ENCODE data around the gene FAM184B. TPM values are rescaled to one million over a fixed set of nuclear protein-coding genes. Genes with fewer than 3 reads are reported as not detected.

FAM184B gene
- total RNA-seq, 1 experiment from 2014 or later: 0.07 TPM

- Histone ChIP-seq H3K9me3 (ENCODE audit: control insufficient read depth in 1 of 2, insufficient read depth in 1 of 2, low read depth in 1 of 2, low read length in 2 of 2) (no peaks in the 10 kb centered on the region), H3K4me1 (ENCODE audit: control insufficient read depth in 1 of 2, insufficient read depth in 2 of 2, low read length in 2 of 2) (peaks cover 6 to 15% of the 10 kb centered on the region in 2 experiments; a peak in 3 of 4 replicates), H2AFZ (ENCODE audit: low read depth, low read length, poor library complexity, severe bottlenecking) (no peak overlapping the region), H3K9ac (ENCODE audit: low read length) (no peak overlapping the region), H3K27ac (ENCODE audit: low read depth, low read length) (no peak overlapping the region), H3K9me2 (ENCODE audit: insufficient read depth) (no peaks in the 10 kb centered on the region), H3K27me3 (ENCODE audit: insufficient read depth, low read length) (no peaks in the 10 kb centered on the region), H3K36me3 (ENCODE audit: control insufficient read depth in 1 of 2, insufficient read depth in 2 of 2, low read length in 2 of 2) (peaks cover 25 to 45% of the 10 kb centered on the region in 2 experiments; a peak in 3 of 4 replicates), H3K79me2 (ENCODE audit: insufficient read depth, low read length) (peaks cover 17% of the 10 kb centered on the region; the same call in 1 of the 2 replicates), H3K4me3 (replicated peaks in 1 of 2; ENCODE audit: low read depth in 1 of 2, low read length in 2 of 2) (no peak overlapping the region), H3K4me2 (ENCODE audit: low read length) (no peak overlapping the region), H4K20me1 (ENCODE audit: insufficient read depth) (no peaks in the 10 kb centered on the region)
- TF ChIP-seq CBX3 (IDR thresholded peaks at IDR 0.05; ENCODE audit: low read depth): no peak
- no peak for TF ChIP-seq REST (IDR thresholded peaks at IDR 0.05; ENCODE audit: low read depth)
- no peak for TF ChIP-seq ZNF274 (IDR thresholded peaks at IDR 0.05; ENCODE audit: low read depth, low read length)
- TF ChIP-seq, protein P1, sequence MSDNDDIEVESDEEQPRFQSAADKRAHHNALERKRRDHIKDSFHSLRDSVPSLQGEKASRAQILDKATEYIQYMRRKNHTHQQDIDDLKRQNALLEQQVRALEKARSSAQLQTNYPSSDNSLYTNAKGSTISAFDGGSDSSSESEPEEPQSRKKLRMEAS (IDR thresholded peaks at IDR 0.05): no peak
- TF ChIP-seq TCF7L2 (IDR thresholded peaks at IDR 0.05; ENCODE audit: borderline replicate concordance, extremely low read depth, insufficient read depth, insufficient read length): no peak
- TF ChIP-seq ATF3 (IDR thresholded peaks at IDR 0.05): no peak
- TF ChIP-seq EZH2phosphoT487 (IDR thresholded peaks at IDR 0.05; ENCODE audit: borderline replicate concordance): no peak
- TF ChIP-seq ELF1 (IDR thresholded peaks at IDR 0.05; ENCODE audit: borderline replicate concordance, low read depth): no peak
- TF ChIP-seq, protein P2, sequence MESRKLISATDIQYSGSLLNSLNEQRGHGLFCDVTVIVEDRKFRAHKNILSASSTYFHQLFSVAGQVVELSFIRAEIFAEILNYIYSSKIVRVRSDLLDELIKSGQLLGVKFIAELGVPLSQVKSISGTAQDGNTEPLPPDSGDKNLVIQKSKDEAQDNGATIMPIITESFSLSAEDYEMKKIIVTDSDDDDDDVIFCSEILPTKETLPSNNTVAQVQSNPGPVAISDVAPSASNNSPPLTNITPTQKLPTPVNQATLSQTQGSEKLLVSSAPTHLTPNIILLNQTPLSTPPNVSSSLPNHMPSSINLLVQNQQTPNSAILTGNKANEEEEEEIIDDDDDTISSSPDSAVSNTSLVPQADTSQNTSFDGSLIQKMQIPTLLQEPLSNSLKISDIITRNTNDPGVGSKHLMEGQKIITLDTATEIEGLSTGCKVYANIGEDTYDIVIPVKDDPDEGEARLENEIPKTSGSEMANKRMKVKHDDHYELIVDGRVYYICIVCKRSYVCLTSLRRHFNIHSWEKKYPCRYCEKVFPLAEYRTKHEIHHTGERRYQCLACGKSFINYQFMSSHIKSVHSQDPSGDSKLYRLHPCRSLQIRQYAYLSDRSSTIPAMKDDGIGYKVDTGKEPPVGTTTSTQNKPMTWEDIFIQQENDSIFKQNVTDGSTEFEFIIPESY (IDR thresholded peaks at IDR 0.05; ENCODE audit: extremely low read depth, insufficient replicate concordance, low read length): no peak
- no peak for TF ChIP-seq CTCF (IDR thresholded peaks at IDR 0.05 in 2 of 3, conservative IDR thresholded peaks at IDR 0.05 in 1 of 3; ENCODE audit: borderline replicate concordance in 1 of 3, insufficient read depth in 1 of 3, low read depth in 2 of 3, low read length in 2 of 3)
- TF ChIP-seq RAD21 (IDR thresholded peaks at IDR 0.05; ENCODE audit: low read depth): no peak
- no peak for TF ChIP-seq YY1 (IDR thresholded peaks at IDR 0.05; ENCODE audit: extremely low read depth, insufficient replicate concordance, low read depth, low read length)
- no peak for TF ChIP-seq POLR2AphosphoS5 (IDR thresholded peaks at IDR 0.05; ENCODE audit: low read depth, low read length)
- no peak for TF ChIP-seq SRF (IDR thresholded peaks at IDR 0.05; ENCODE audit: low read depth)
- no peak for TF ChIP-seq SIN3A (IDR thresholded peaks at IDR 0.05; ENCODE audit: low read depth)
- TF ChIP-seq ZFX (IDR thresholded peaks at IDR 0.05): no peak
- TF ChIP-seq SP1 (IDR thresholded peaks at IDR 0.05; ENCODE audit: low read depth): no peak
- no peak for TF ChIP-seq EZH2 (IDR thresholded peaks at IDR 0.05)
- TF ChIP-seq POLR2A (IDR thresholded peaks at IDR 0.05; ENCODE audit: borderline replicate concordance, extremely low read depth, insufficient read depth, insufficient read length): no peak
- intact Hi-C loops (cut with micrococcal nuclease): no loop called here
- DNase-seq (ENCODE audit: low read depth, low spot score) (no peak), ATAC-seq (no peak)
- POLR2A ChIA-PET: no interaction called here
- no TSS peak for BruUV-seq (replicated peaks)
- CTCF ChIA-PET: no interaction called here
- RAD21 ChIA-PET (ENCODE audit: low non-redundant PET in 1 of 2, low total read pairs in 2 of 2, uncharacterized antibody in 2 of 2, unreplicated experiment in 2 of 2): no interaction called here
Observed at GRCh38 chr4:17580969-17581368, 200.5 kb downstream of the FAM184B start.

All from HCT116 (cell line).